Measurements from ENCODE around the gene NHLH2. TPM values are rescaled to one million over a fixed set of nuclear protein-coding genes. Genes with fewer than 3 reads are reported as not detected.

Gene NHLH2
- total RNA-seq, 1 experiment from 2014 or later: not detected

DNA sequence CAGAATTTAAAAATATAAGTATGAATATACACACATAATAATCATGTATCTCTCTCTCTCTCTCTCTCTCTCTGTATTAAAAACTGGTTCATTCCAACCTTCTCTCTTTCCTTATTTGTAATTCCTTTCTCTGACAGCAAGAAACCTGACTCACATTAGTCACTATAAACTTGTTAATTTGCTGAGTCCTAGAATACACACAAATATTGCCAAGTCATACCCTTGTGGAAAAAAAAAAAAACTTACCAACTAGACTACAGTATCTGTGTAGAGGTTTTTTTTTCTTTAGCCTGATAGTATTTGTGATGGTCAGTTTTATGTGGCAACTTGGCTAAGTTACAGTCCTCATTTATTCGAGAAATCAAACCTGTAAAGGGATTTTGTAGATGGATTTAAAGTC is 26.3 kb upstream of the NHLH2 start:
- TF ChIP-seq, protein P1, sequence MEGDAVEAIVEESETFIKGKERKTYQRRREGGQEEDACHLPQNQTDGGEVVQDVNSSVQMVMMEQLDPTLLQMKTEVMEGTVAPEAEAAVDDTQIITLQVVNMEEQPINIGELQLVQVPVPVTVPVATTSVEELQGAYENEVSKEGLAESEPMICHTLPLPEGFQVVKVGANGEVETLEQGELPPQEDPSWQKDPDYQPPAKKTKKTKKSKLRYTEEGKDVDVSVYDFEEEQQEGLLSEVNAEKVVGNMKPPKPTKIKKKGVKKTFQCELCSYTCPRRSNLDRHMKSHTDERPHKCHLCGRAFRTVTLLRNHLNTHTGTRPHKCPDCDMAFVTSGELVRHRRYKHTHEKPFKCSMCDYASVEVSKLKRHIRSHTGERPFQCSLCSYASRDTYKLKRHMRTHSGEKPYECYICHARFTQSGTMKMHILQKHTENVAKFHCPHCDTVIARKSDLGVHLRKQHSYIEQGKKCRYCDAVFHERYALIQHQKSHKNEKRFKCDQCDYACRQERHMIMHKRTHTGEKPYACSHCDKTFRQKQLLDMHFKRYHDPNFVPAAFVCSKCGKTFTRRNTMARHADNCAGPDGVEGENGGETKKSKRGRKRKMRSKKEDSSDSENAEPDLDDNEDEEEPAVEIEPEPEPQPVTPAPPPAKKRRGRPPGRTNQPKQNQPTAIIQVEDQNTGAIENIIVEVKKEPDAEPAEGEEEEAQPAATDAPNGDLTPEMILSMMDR (IDR thresholded peaks at IDR 0.05; ENCODE audit: unreplicated experiment): no peak

DNA sequence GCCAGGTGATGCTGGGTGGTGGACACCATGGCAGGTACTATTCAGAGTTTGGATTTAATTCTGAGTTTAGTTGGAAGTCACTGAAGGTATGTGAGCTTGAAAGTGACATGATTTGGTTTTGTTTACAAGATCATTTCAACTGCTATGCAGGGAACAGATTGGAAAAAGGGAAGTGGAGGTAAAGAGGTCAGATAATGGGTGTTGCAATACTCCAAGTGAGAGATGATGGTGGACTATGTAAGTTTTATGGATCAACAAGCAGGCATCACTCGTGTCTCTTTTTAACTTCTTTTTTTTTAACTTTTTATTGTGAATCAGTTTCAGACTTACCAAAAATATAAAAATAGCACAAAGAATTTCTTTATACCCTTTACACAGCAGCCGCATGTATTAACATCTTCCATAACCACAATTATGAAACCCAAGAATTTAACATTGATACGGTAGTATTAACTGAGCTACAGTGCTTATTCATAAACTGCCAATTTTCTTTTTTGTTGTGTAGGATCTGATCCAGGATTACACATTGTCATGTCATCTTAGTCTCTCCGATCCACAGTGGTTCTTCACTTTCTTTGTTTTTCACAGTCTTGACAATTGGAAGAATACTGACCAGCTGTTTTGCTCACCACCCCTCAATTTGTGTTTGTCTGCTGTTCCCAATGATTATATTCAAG is 24.9 kb upstream of the NHLH2 start:
- peaks cover 6% of the 10 kb centered on the region for H3K4me1 Mint-ChIP-seq (ENCODE audit: insufficient read depth, unreplicated experiment)
- no peaks in the 10 kb centered on the region for H3K9me3 Mint-ChIP-seq (ENCODE audit: unreplicated experiment)
- H3K27me3 Mint-ChIP-seq (ENCODE audit: insufficient read depth, unreplicated experiment): no peaks in the 10 kb centered on the region
- intact Hi-C loops (cut with micrococcal nuclease): no loop called here
- no peak overlapping the region for H3K27ac Mint-ChIP-seq (ENCODE audit: low read depth, unreplicated experiment)
- ChIA-PET POLR2A (interaction anchor here (0.7 to 2.0 kb wide), 2 partner anchors 9 to 74 kb away, joined by 3 to 7 read pairs; no protein-coding TSS in a partner anchor), CTCF (interaction anchor here (0.6 to 1.5 kb wide), 2 partner anchors 9 to 258 kb away, joined by 3 to 6 read pairs; no protein-coding TSS in a partner anchor)
- peaks cover 8% of the 10 kb centered on the region for H3K36me3 Mint-ChIP-seq (ENCODE audit: insufficient read depth, unreplicated experiment)
- no TSS peak for BruUV-seq (replicated peaks)
- no peak overlapping the region for H3K4me3 Mint-ChIP-seq (ENCODE audit: unreplicated experiment)
- DNase-seq (ENCODE audit: unreplicated experiment): no peak
- TF ChIP-seq, protein P1 (IDR thresholded peaks at IDR 0.05; ENCODE audit: unreplicated experiment): no peak

More for the DNA sequence above, 26.3 kb upstream of the NHLH2 start:
- ChIA-PET POLR2A (no interaction called here), CTCF (interaction anchor here (0.8 kb wide), 1 partner anchor 1240 kb away, joined by 3 read pairs; no protein-coding TSS in a partner anchor)
- H3K36me3 Mint-ChIP-seq (ENCODE audit: insufficient read depth, unreplicated experiment): peaks cover 8% of the 10 kb centered on the region
- BruUV-seq (replicated peaks): no TSS peak
- DNase-seq (ENCODE audit: unreplicated experiment): no peak
- peaks cover 6% of the 10 kb centered on the region for H3K4me1 Mint-ChIP-seq (ENCODE audit: insufficient read depth, unreplicated experiment)
- no peak overlapping the region for H3K27ac Mint-ChIP-seq (ENCODE audit: low read depth, unreplicated experiment)
- intact Hi-C loops (cut with micrococcal nuclease): no loop called here
- H3K9me3 Mint-ChIP-seq (ENCODE audit: unreplicated experiment): no peaks in the 10 kb centered on the region
- no peak overlapping the region for H3K4me3 Mint-ChIP-seq (ENCODE audit: unreplicated experiment)
- H3K27me3 Mint-ChIP-seq (ENCODE audit: insufficient read depth, unreplicated experiment): no peaks in the 10 kb centered on the region

DNA sequence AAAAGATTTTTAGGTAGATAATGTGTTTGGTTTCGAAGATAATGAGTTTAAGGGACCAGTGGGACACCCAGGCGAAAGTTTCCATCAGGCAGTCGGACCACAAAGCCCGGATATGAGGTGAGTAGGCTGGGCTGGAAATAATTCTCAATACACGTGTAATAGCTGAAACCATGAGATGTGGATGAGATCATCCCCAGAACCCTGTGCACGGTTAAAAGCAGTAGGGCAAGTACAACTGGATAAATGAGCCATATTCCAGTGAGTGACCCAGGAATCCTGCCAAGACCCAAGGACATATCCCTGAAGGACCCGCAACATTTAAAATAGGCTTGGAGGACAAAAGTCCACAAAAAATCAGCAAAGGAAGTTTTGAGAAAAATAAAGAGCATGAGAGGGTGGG is 21.5 kb upstream of the NHLH2 start:
- CTCF ChIA-PET: no interaction called here
- Mint-ChIP-seq H3K36me3 (ENCODE audit: insufficient read depth, unreplicated experiment) (peaks cover 8% of the 10 kb centered on the region), H3K9me3 (ENCODE audit: unreplicated experiment) (no peaks in the 10 kb centered on the region), H3K27ac (ENCODE audit: low read depth, unreplicated experiment) (no peak overlapping the region), H3K4me1 (ENCODE audit: insufficient read depth, unreplicated experiment) (peaks cover 6% of the 10 kb centered on the region), H3K27me3 (ENCODE audit: insufficient read depth, unreplicated experiment) (no peaks in the 10 kb centered on the region), H3K4me3 (ENCODE audit: unreplicated experiment) (no peak overlapping the region)
- intact Hi-C loops (cut with micrococcal nuclease): no loop called here
- POLR2A ChIA-PET: no interaction called here
- TF ChIP-seq, protein P1 (IDR thresholded peaks at IDR 0.05; ENCODE audit: unreplicated experiment): no peak
- DNase-seq (ENCODE audit: unreplicated experiment): no peak
- BruUV-seq (replicated peaks): no TSS peak

DNA sequence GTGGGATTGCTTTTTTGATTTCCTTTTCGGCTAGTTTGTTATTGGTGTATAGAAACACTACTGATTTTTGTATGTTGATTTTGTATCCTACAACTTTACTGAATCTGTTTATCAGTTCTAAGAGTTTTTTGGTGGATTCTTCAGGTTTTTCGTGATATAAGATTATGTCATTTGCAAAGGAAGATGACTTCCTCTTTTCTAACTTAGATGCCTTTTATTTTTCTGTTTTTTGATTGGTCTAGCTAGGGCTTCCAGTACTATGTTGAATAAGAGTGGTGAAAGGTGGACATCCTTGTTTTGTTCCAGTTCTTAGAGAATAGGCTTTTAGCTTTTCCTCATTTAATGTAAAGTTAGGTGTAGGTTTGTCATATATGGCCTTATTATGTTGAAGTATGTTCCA is 13.1 kb upstream of the NHLH2 start:
- ChIA-PET POLR2A (no interaction called here), CTCF (no interaction called here)
- no peaks in the 10 kb centered on the region for H3K36me3 Mint-ChIP-seq (ENCODE audit: insufficient read depth, unreplicated experiment)
- no peaks in the 10 kb centered on the region for H3K27me3 Mint-ChIP-seq (ENCODE audit: insufficient read depth, unreplicated experiment)
- no TSS peak for BruUV-seq (replicated peaks)
- H3K27ac Mint-ChIP-seq (ENCODE audit: low read depth, unreplicated experiment): no peak overlapping the region
- H3K4me1 Mint-ChIP-seq (ENCODE audit: insufficient read depth, unreplicated experiment): no peaks in the 10 kb centered on the region
- no peak for DNase-seq (ENCODE audit: unreplicated experiment)
- peaks cover 7% of the 10 kb centered on the region for H3K9me3 Mint-ChIP-seq (ENCODE audit: unreplicated experiment)
- intact Hi-C loops (cut with micrococcal nuclease): no loop called here
- no peak overlapping the region for H3K4me3 Mint-ChIP-seq (ENCODE audit: unreplicated experiment)
- TF ChIP-seq, protein P1 (IDR thresholded peaks at IDR 0.05; ENCODE audit: unreplicated experiment): no peak

All from MCF 10A (cell line).